Occipital lobe (tissue), 2 donors: ENCODE data around the gene UBE2H. TPM values are rescaled to one million over a fixed set of nuclear protein-coding genes. Genes with fewer than 3 reads are reported as not detected.
"Not testable (repeated sequence)": the region's sequence is repeated elsewhere in the genome, so short reads cannot be mapped to it uniquely, and the experiment has no call there.

ENCODE experiments used
- DNase-seq: peaks from one replicate; lab custom pipeline; 2025; lab: John Stamatoyannopoulos, UW
- total RNA-seq: library from RNA; depleted of rRNA; stranded (reverse); fragments of >200 nt; gene quantifications from one replicate; pipeline ENCODE4 v1.2.3, GENCODE V29; 2014

Gene UBE2H
- total RNA-seq, 1 donor from 2014 or later, result 85.2 TPM

- no peak for DNase-seq
These were observed 44.6 kb downstream of the UBE2H start for GRCh38 chr7:129908181-129908580.

DNA sequence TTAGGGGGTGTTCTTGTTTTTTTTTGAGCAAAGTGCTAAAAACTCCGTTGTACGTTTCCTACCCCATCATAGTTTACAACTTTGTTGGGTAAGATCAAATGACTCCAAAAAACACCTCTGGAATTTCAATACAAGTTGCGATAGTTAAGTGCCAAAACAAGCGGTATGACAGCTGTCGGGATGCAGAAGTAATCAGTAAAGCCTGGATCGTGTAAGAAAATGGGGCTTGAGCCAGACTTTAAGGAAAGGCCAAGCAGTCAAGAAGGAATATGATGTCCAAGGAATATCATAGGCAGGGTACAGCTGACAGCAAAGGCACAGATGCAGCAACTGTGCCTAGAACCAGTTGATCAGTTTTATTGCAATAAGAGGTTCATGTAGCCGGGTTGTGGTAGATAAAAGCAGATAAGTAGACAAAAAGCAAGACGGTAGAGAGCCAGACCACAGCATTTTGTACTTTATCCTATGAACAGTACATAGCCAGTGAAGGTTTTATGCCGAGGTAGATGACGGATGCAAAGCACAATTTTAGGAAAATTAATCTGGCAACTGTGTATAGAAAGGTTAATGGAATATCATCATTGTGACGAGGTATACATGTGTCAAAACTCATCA, 45.5 kb downstream of the UBE2H start:
- DNase-seq, result no peak

GRCh38 chr7:129906700-129907099, 46.1 kb downstream of the UBE2H start:
- no peak for DNase-seq

DNA sequence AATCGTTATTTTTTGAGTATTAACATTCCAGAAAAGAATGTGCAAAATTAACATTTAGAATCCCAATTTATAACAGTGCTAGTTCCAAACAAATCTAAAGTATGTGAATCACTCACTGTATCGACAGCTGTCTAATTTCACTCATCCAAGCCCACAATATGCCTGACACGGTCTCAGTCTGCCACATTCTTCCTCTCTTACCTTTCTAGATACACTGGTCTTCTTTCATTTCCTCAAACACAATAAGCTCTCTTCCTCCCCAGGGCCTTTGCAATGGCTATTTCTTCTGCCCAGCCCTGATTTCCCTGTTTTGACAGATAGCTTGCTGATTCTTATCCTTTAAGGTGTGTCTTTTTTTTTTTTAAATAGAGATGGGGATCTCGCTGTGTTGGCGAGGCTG, 48.8 kb downstream of the UBE2H start:
- no peak for DNase-seq

DNA sequence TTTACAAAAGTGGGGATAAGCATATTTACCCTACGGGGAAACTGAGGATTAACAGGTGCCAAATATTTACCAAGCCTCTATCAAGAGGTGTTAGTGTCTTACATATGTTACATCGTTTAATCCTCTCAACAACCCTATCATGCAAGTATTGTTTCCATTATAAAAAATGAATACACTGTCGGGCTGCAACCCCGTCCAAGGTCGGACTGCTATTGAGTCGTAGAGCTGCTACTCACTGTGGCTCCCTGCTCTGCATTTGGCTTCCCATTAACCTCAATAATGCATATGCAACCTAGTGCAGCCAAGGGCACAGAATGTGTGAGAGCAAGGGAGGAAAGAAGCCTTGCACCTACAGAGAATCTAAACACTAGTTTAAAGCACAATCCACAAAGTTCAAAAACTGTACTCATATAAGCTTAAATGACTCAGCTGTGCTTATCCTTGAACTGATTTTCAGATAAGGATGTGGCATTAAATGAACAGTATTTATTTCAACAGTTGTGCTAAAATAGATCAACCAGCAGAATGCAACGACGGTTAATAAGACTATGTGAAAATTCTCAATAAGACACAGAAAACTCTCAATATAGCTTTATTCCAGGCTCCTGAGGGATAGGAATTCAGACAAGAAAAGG, 49.9 kb downstream of the UBE2H start:
- DNase-seq, result no peak

GRCh38 chr7:129898502-129899160, 54.1 kb downstream of the UBE2H start:
- no peak for DNase-seq

DNA sequence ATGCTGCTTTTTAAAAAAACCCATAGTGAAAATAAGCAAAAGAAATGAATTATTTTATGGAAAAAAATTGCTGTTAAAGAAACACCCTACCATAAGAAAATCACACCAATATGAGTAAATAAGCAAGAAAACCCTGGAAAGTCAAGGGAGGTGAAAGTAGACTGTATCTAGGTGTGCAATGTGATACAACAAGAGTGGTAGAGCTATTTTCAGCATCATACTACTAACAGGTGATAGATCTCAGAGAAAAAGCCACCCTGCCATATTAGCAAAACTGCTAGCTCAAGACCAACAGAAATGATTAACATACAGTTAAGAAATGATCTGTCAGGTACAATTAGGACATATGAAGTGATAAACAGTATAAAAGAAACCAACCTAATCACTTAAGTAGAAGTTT, 54.8 kb downstream of the UBE2H start:
- DNase-seq, result no peak

GRCh38 chr7:129896568-129897382, 56.0 kb downstream of the UBE2H start:
- no peak for DNase-seq

DNA sequence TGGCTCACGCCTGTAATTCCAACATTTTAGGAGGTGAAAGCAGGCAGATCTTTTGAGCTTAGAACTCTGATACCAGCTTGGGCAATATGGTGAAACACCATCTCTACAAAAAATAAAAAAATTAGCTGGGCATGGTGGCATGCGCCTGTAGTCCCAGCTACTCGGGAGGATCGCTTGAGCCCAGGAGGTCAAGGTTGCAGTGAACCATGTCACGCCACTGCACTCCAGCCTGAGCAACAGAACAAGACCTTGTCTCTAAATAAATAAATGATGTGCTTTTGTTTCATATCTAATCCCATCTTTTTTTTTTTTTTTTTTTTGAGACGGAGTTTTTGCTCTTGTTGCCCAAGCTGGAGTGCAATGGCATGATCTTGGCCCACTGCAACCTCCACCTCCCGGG, 58.6 kb downstream of the UBE2H start:
- not testable (repeated sequence) for DNase-seq

- DNase-seq, result no peak
These were observed 62.7 kb downstream of the UBE2H start for GRCh38 chr7:129890090-129890489.

- DNase-seq, result no peak
These were observed 63.5 kb downstream of the UBE2H start for GRCh38 chr7:129889133-129889844.

GRCh38 chr7:129887865-129888264, 64.9 kb downstream of the UBE2H start:
- DNase-seq, result no peak

GRCh38 chr7:129886818-129887186, 66.0 kb downstream of the UBE2H start:
- DNase-seq, result no peak

DNA sequence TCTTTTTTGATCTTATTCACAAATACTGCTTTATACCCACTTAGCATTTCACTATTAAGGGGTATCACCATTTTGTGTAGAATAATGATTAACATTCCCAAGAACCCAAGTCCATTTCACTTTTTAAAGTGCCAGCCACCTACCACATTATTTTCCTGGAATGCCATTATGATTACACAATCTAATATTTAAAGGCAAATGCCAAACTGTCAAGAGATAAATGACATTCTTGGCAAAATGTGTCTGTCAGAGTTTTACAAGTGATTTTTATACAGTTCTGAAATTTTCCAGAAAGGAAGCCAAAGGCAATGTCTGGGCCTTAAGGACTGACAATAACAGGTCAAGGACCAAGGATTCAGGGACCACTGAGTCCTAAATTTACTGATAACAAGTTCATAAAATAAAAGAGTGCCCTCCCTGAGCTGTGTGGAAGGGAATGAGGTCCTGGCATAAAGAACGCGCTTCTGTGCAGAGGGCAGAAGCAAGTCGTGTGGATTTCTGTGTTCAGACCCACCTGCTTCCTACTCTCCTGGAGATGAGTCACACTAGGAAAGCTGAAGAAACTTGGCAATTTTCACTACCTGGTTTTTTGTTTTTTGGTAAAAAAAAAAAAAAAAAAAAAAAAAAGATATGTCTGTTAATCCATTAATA, 66.5 kb downstream of the UBE2H start:
- DNase-seq, result no peak

GRCh38 chr7:129884495-129884894, 68.3 kb downstream of the UBE2H start:
- no peak for DNase-seq

- no peak for DNase-seq
These were observed 69.6 kb downstream of the UBE2H start for GRCh38 chr7:129883151-129883550.

DNA sequence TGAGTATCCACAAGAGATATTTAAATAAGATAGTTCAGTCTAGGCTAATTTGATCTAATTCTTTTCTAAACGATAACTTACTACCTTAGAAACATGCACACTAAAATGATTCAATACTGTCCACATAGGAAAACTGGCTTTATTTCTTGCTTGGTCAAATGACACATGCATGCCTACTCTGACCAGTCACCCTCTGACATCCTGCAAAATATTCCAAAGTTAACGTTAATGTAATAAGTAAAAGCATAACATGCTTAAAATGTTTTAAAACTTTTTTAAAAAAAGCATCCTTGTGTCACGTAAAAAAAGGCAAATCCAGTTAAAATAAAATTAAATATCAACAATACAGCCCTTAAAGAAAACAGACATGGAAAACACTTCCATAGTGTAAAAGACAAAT, 70.2 kb downstream of the UBE2H start:
- no peak for DNase-seq

DNA sequence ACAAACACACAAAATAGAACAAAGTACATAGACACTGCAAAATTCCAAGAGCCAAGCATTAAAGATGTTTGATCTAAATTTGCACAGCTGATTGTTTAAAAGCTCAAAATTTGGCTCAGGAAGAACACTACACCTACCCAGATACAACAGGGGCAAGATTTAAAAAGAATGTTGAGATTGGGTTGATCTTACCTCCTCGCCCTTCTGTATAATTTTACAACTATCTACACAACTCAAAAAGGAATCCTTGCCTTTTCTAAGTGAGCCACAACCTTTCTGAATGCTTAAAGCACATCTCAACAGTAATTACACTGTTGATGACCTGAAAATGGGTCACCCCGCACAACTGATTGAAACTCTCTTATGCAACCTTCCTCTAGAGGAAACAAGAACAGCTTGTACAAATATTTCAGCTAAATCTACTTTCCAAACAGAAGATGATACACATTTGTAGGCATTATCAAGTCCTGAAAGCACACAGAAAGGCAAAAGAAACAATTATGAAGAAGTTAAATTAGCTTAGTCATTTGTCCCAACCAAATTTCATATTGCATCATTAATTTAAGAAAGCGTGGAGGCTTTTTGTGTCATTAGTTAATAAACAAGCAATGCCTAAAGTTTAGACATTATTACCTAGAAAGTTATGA, 75.5 kb downstream of the UBE2H start:
- no peak for DNase-seq

DNA sequence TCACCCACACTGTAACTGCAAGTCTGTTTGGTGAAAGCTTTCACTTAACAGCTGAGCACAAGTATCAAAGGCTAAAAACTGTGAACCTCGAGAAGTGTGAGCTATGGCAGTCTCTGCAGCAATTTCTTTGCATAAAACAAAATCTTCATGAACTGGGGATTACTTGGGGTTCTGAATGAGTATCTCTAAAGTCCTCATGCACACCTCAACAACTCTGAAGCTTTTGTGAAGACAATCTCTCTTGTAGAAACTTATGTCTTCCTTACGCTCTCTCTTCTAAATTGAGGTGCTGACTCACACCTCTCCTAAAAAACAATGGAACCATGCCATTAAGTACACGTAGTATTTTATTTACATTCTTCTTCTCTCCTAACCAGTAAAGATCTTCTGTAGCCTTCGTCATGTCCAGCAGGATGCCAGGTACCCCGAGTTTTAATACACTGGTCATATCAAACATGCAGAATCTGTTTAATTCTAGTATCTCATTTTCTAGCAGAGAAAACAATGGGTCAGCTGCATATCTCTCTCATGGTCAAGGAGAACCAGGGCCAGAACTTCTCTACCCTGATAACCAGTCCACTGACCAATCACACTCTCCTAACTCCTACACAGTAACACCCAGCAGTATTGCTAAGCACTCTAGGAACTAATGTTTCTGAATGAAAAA, 76.9 kb downstream of the UBE2H start:
- DNase-seq, result no peak

GRCh38 chr7:129875160-129875559, 77.6 kb downstream of the UBE2H start:
- no peak for DNase-seq
